SK-N-SH treated with all-trans-retinoic acid at 6 μM for 48 hours (cell line): ENCODE results near the gene ST6GALNAC3.

ENCODE experiments used
- BACH2 ChIP-seq: fragments of 250-450 bp; sonication (Bioruptor Pico); IDR thresholded peaks from 2 replicates; pipeline ENCODE4 v1.9.0; 2021; ENCODE audit warnings: mild to moderate bottlenecking, borderline replicate concordance
- OSR1 ChIP-seq: fragments of 250-450 bp; sonication (Bioruptor Pico); IDR thresholded peaks from 2 replicates; pipeline ENCODE4 v1.8.0; 2022; ENCODE audit warnings: moderate library complexity, mild to moderate bottlenecking, inconsistent platforms
- RARB ChIP-seq: fragments of 250-450 bp; sonication (Bioruptor Pico); IDR thresholded peaks from 2 replicates; pipeline ENCODE4 v1.8.0; 2021; ENCODE audit warnings: mild to moderate bottlenecking, moderate library complexity
- TSHZ2 ChIP-seq: fragments of 250-450 bp; sonication (Bioruptor Pico); IDR thresholded peaks from 2 replicates; pipeline ENCODE4 v1.5.0; 2020; ENCODE audit warnings: mild to moderate bottlenecking, moderate library complexity
- ZFP3 ChIP-seq: fragments of 250-450 bp; sonication (Bioruptor Pico); IDR thresholded peaks from 2 replicates; pipeline ENCODE4 v1.5.0; 2020; ENCODE audit warnings: mild to moderate bottlenecking, moderate library complexity
- ZFP30 ChIP-seq: fragments of 450-650 bp; formaldehyde crosslinking; IDR thresholded peaks from 2 replicates; pipeline ENCODE4 v1.5.0; 2022; ENCODE audit warnings: mild to moderate bottlenecking, moderate library complexity
- ZNF70 ChIP-seq: fragments of 450-650 bp; formaldehyde crosslinking; IDR thresholded peaks from 2 replicates; pipeline ENCODE4 v1.5.0; 2020; ENCODE audit warnings: mild to moderate bottlenecking, moderate library complexity

- TF ChIP-seq ZFP3 (CRISPR knock-in tag), result no peak
- no peak for TF ChIP-seq ZFP30
- TF ChIP-seq OSR1 (CRISPR knock-in tag), result no peak
- TF ChIP-seq RARB (CRISPR knock-in tag), result no peak
- no peak for TF ChIP-seq ZNF70 (CRISPR knock-in tag)
- TF ChIP-seq TSHZ2 (CRISPR knock-in tag), result no peak
- no peak for TF ChIP-seq BACH2
Observed at GRCh38 chr1:76190749-76191424, 116.3 kb downstream of the ST6GALNAC3 start.
